HepG2 (cell line): ENCODE data around the gene ADCY5. TPM values are rescaled to one million over a fixed set of nuclear protein-coding genes. Genes with fewer than 3 reads are reported as not detected.
A peak's percentile ranks its signal among the peaks of the same experiment; 100 is the strongest.

Experiments
- ATAC-seq: fragments of 200-7000 bp; cut with Tn5 transposase; 3 replicates; pipeline ENCODE4 v1.9.1; 2020; ENCODE audit warnings: mild to moderate bottlenecking, moderate library complexity
- BruUV-seq: library from RNA; stranded (reverse); fragments of 400-500 nt; replicated peaks from 2 replicates; lab custom pipeline; 2021; lab: Mats Ljungman, UMichigan
- CTCF ChIA-PET: fragments of 300-600 bp; formaldehyde crosslinking; extraction: SDS; loops from one replicate; lab custom pipeline; 2021; ENCODE audit warnings: low total read pairs, inconsistent platforms, low intra/inter-chr PET ratio; lab: Yijun Ruan, JAX
- POLR2A ChIA-PET: fragments of 350-600 bp; sonication (Branson Sonifier 250); formaldehyde crosslinking; loops from one replicate; lab custom pipeline; 2020; ENCODE audit warnings: antibody characterized with exemption, inconsistent platforms; lab: Yijun Ruan, JAX
- DNase-seq: peaks from one replicate; pipeline ENCODE4 v3.0.0-alpha.2; 2015; ENCODE audit warnings: low spot score
- FAIRE-seq: peaks from 3 replicates; lab custom pipeline; 2011; peaks lifted over from hg19 to GRCh38; lab: Jason Lieb, UNC
- H2AFZ ChIP-seq: one replicate; pipeline ENCODE4 v1.6.1; 2011; ENCODE audit warnings: low read length, inconsistent platforms
- H3K27ac ChIP-seq: fragments of 300-600 bp; 3 replicates; pipeline ENCODE4 v1.8.0; 2011; ENCODE audit warnings: mixed run types, mild to moderate bottlenecking, mixed read lengths, low read length, inconsistent platforms; ENCODE audit not compliant: insufficient read depth; ENCODE audit errors: extremely low read length
- H3K27me3 ChIP-seq, 2 experiments: fragments of 200-600 bp in 1 of 2; 2 replicates in 1 of 2; 3 replicates in 1 of 2; pipeline versions ENCODE4 v1.6.0 to v1.8.0; 2011; ENCODE audit warnings: low read length in 2 of 2, mild to moderate bottlenecking in 2 of 2, moderate library complexity in 2 of 2, inconsistent platforms in 1 of 2; ENCODE audit not compliant: insufficient read depth in 2 of 2, control insufficient read depth in 1 of 2
- H3K36me3 ChIP-seq, 2 experiments: fragments of 200-600 bp in 1 of 2; replicated peaks in 1 of 2; 2 replicates in 1 of 2; 3 replicates in 1 of 2; pipeline versions ENCODE4 v1.5.1 to v1.8.0; 2011; ENCODE audit warnings: low read length in 2 of 2, inconsistent platforms in 1 of 2; ENCODE audit not compliant: insufficient read depth in 2 of 2, control insufficient read depth in 1 of 2
- H3K4me1 ChIP-seq: 2 replicates; pipeline ENCODE4 v1.5.1; 2012; ENCODE audit warnings: low read length, inconsistent platforms; ENCODE audit not compliant: insufficient read depth
- H3K4me2 ChIP-seq: 2 replicates; pipeline ENCODE4 v1.6.0; 2011; ENCODE audit warnings: low read depth, low read length, inconsistent platforms
- H3K4me3 ChIP-seq, 3 experiments: fragments of 200-600 bp in 1 of 3; sonication (generic), shearing (Covaris generic) in 1 of 3; replicated peaks in 1 of 3; 2 replicates each; pipeline ENCODE4 v1.5.1; 2011 to 2016; ENCODE audit warnings: low read length in 3 of 3, inconsistent platforms in 2 of 3, low read depth in 2 of 3, mild to moderate bottlenecking in 2 of 3, control low read depth in 1 of 3, mixed read lengths in 1 of 3; ENCODE audit not compliant: insufficient read depth in 1 of 3
- H3K79me2 ChIP-seq: one replicate; pipeline ENCODE4 v1.6.1; 2011; ENCODE audit warnings: low read length, inconsistent platforms; ENCODE audit not compliant: insufficient read depth
- H3K9ac ChIP-seq: 2 replicates; pipeline ENCODE4 v1.6.0; 2011; ENCODE audit warnings: mild to moderate bottlenecking, low read depth, low read length, inconsistent platforms; ENCODE audit not compliant: insufficient read depth
- H3K9me3 ChIP-seq: 2 replicates; pipeline ENCODE4 v1.5.1; 2012; ENCODE audit warnings: mild to moderate bottlenecking, low read length
- H4K20me1 ChIP-seq: 2 replicates; pipeline ENCODE4 v1.6.0; 2011; ENCODE audit warnings: inconsistent platforms, mild to moderate bottlenecking, low read length, moderate library complexity; ENCODE audit not compliant: insufficient read depth
- ARID4A ChIP-seq: sonication (generic); formaldehyde crosslinking; IDR thresholded peaks from 2 replicates; pipeline ENCODE4 v1.5.0; 2020; ENCODE audit warnings: mild to moderate bottlenecking, missing genetic modification reagents, borderline replicate concordance
- ATAD3A ChIP-seq: sonication (generic); formaldehyde crosslinking; IDR thresholded peaks from 2 replicates; pipeline ENCODE4 v1.4.0; 2020; ENCODE audit warnings: missing genetic modification reagents
- CTCF ChIP-seq: sonication (generic); formaldehyde crosslinking; IDR thresholded peaks from 2 replicates; pipeline ENCODE4 v1.5.0; 2020; ENCODE audit warnings: mild to moderate bottlenecking, missing genetic modification reagents, moderate library complexity
- MAFF ChIP-seq: IDR thresholded peaks from 2 replicates; pipeline ENCODE4 v1.6.1; 2011; ENCODE audit warnings: low read depth, low read length, improper control_type of control experiment
- MXD3 ChIP-seq: IDR thresholded peaks from 2 replicates; pipeline ENCODE4 v1.6.1; 2016; ENCODE audit warnings: mild to moderate bottlenecking, missing biosample characterization, missing genetic modification reagents
- STAG1 ChIP-seq: sonication (generic); formaldehyde crosslinking; IDR thresholded peaks from 2 replicates; pipeline ENCODE4 v1.4.0; 2020; ENCODE audit warnings: missing genetic modification reagents
- ZBTB14 ChIP-seq: sonication (generic); formaldehyde crosslinking; IDR thresholded peaks from 2 replicates; pipeline ENCODE4 v1.4.0; 2020; ENCODE audit warnings: missing genetic modification reagents
- ZFY ChIP-seq: sonication (generic); formaldehyde crosslinking; IDR thresholded peaks from 2 replicates; pipeline ENCODE4 v1.4.0; 2020; ENCODE audit warnings: missing genetic modification reagents
- ZNF670 ChIP-seq: sonication (generic); formaldehyde crosslinking; IDR thresholded peaks from 2 replicates; pipeline ENCODE4 v1.8.0; 2022; ENCODE audit warnings: mild to moderate bottlenecking, missing genetic modification reagents, borderline replicate concordance
- ZNF737 ChIP-seq: sonication (generic); formaldehyde crosslinking; IDR thresholded peaks from 2 replicates; pipeline ENCODE4 v1.5.0; 2020; ENCODE audit warnings: missing genetic modification reagents, mild to moderate bottlenecking, borderline replicate concordance
- WGBS: methylation state at CpG from one replicate; pipeline ENCODE4 v1.1.6; 2017; ENCODE audit warnings: low lambda C conversion rate; 5-methylcytosine and 5-hydroxymethylcytosine counted together
- in situ Hi-C: cut with HindIII; loops from 2 replicates; pipeline ENCODE4 v1.10.0; 2017; ENCODE audit warnings: low pct_unique_long_range_greater_than_20kb; ENCODE audit not compliant: extremely low pct_ligation_motif_present
- intact Hi-C: fragments of 100-400 bp; cut with micrococcal nuclease; formaldehyde crosslinking; loops from one replicate; pipeline ENCODE4 v1.10.0; 2022; ENCODE audit not compliant: unreplicated experiment
- polyA plus RNA-seq, 8 experiments: library from polyadenylated mRNA; depleted of rRNA in 3 of 8; stranded (reverse) in 7 of 8; unstranded in 1 of 8; fragments of >200 nt; fragmentation: Illumina TruSeq in 4 of 8; extraction: Trizol in 4 of 8; gene quantifications; 2 replicates each; pipeline versions ENCODE4 v1.2.1 to v1.2.3, GENCODE V29; 2011 to 2016; ENCODE audit warnings: low read depth in 4 of 8, missing spikeins in 1 of 8, mixed read lengths in 1 of 8; ENCODE audit not compliant: insufficient read depth in 1 of 8
- total RNA-seq, 5 experiments: library from RNA; depleted of rRNA; stranded (reverse); fragments of >200 nt; fragmentation: Illumina TruSeq; extraction: Trizol; gene quantifications; 2 replicates each; pipeline ENCODE4 v1.2.3, GENCODE V29; 2016; ENCODE audit warnings: low read depth in 1 of 5

Gene ADCY5
- total and polyA plus RNA-seq, 2 of the 13 experiments (the other 11 are each of a cell fraction or from before 2014, with no cell fraction given), result not detected

- Histone ChIP-seq H3K79me2 (no peaks in the 10 kb centered on the region), H3K9me3 (no peaks in the 10 kb centered on the region), H3K36me3 (no peaks in the 10 kb centered on the region), H2AFZ (no peak overlapping the region), H4K20me1 (no peaks in the 10 kb centered on the region), H3K4me1 (no peaks in the 10 kb centered on the region), H3K27me3 (peaks cover 4 to 30% of the 10 kb centered on the region in 2 experiments; a peak in 3 of 5 replicates), H3K27ac (no peak overlapping the region), H3K4me2 (no peak overlapping the region), H3K4me3 (no peak overlapping the region), H3K9ac (no peak overlapping the region)
- ATAC-seq (peak; percentile 27; the same call in 1 of the 3 replicates), DNase-seq (no peak), FAIRE-seq (no peak)
- intact Hi-C loops (no loop called here), in situ Hi-C loops (no loop called here)
- no TSS peak for BruUV-seq
- ChIA-PET POLR2A (no interaction called here), CTCF (no interaction called here)
- no peak for TF ChIP-seq ZFY (CRISPR knock-in tag)
- peak; percentile 50 for TF ChIP-seq STAG1 (CRISPR knock-in tag)
- TF ChIP-seq CTCF (CRISPR knock-in tag), result peak; percentile 65
- WGBS, result 25% methylated on average over 6 of the region's 6 CpGs
Measured at GRCh38 chr3:123297627-123297899, 151.3 kb downstream of the ADCY5 start.

- H2AFZ ChIP-seq, result no peak overlapping the region
- H3K4me3 ChIP-seq, result no peak overlapping the region
- FAIRE-seq (no peak), ATAC-seq (no peak), DNase-seq (no peak)
- in situ Hi-C loops, result no loop called here
- no peaks in the 10 kb centered on the region for H3K9me3 ChIP-seq
- H3K79me2 ChIP-seq, result no peaks in the 10 kb centered on the region
- H4K20me1 ChIP-seq, result no peaks in the 10 kb centered on the region
- H3K9ac ChIP-seq, result no peak overlapping the region
- H3K27me3 ChIP-seq, result peaks cover 4 to 30% of the 10 kb centered on the region in 2 experiments; a peak in 3 of 5 replicates
- H3K27ac ChIP-seq, result no peak overlapping the region
- H3K4me1 ChIP-seq, result no peaks in the 10 kb centered on the region
- no peak overlapping the region for H3K4me2 ChIP-seq
- intact Hi-C loops, result no loop called here
- WGBS, result 17% methylated on average over 7 of the region's 13 CpGs
- POLR2A ChIA-PET, result no interaction called here
- BruUV-seq, result no TSS peak
- CTCF ChIA-PET, result no interaction called here
- no peaks in the 10 kb centered on the region for H3K36me3 ChIP-seq
- TF ChIP-seq ATAD3A (CRISPR knock-in tag) (no peak), ARID4A (no peak), MAFF (no peak), ZNF670 (CRISPR knock-in tag) (no peak), ZNF737 (no peak), ZBTB14 (no peak), MXD3 (CRISPR knock-in tag) (no peak)
Measured at GRCh38 chr3:123296836-123297626, 151.9 kb downstream of the ADCY5 start.
